IPS-20b (cell line): ENCODE results near the gene TRIM71.
"Not testable (repeated sequence)": the region's sequence is repeated elsewhere in the genome, so short reads cannot be mapped to it uniquely, and the experiment has no call there.

Experiments
- H3K27ac ChIP-seq: one replicate; pipeline ENCODE4 v1.5.1; 2013; ENCODE audit warnings: low read length
- H3K27me3 ChIP-seq: 2 replicates; pipeline ENCODE4 v1.6.1; 2013; ENCODE audit warnings: mild to moderate bottlenecking, low read length, inconsistent platforms; ENCODE audit not compliant: insufficient read depth
- H3K36me3 ChIP-seq: 2 replicates; pipeline ENCODE4 v1.6.1; 2013; ENCODE audit warnings: low read depth, mild to moderate bottlenecking, inconsistent platforms, low read length, moderate library complexity; ENCODE audit not compliant: insufficient read depth
- H3K4me1 ChIP-seq: 2 replicates; pipeline ENCODE4 v1.6.1; 2013; ENCODE audit warnings: mild to moderate bottlenecking, control low read depth, inconsistent platforms, low read length, moderate library complexity; ENCODE audit not compliant: insufficient read depth
- H3K4me3 ChIP-seq: 2 replicates; pipeline ENCODE4 v1.5.1; 2013; ENCODE audit warnings: mild to moderate bottlenecking, low read length, inconsistent platforms
- H3K9ac ChIP-seq: 2 replicates; pipeline ENCODE4 v1.6.1; 2013; ENCODE audit warnings: low read depth, mild to moderate bottlenecking, inconsistent platforms, low read length, moderate library complexity
- H3K9me3 ChIP-seq: 2 replicates; pipeline ENCODE4 v1.6.1; 2013; ENCODE audit warnings: mild to moderate bottlenecking, low read depth, low read length, inconsistent platforms; ENCODE audit not compliant: insufficient read depth

TRIM71 gene

GRCh38 chr3:32897981-32898623, 80.3 kb downstream of the TRIM71 start:
- Histone ChIP-seq H3K36me3 (peaks cover 61% of the 10 kb centered on the region), H3K4me3 (no peak overlapping the region), H3K27ac (no peak overlapping the region), H3K9ac (no peak overlapping the region), H3K4me1 (peaks cover 10% of the 10 kb centered on the region; the same call in 1 of the 2 replicates), H3K27me3 (no peaks in the 10 kb centered on the region), H3K9me3 (no peaks in the 10 kb centered on the region)

GRCh38 chr3:32899265-32899664, 81.5 kb downstream of the TRIM71 start:
- H3K27me3 ChIP-seq = no peaks in the 10 kb centered on the region
- H3K27ac ChIP-seq = no peak overlapping the region
- H3K4me3 ChIP-seq = no peak overlapping the region

GRCh38 chr3:32901005-32901932, 83.5 kb downstream of the TRIM71 start:
- Histone ChIP-seq H3K36me3 (peaks cover 29% of the 10 kb centered on the region), H3K27ac (no peak overlapping the region), H3K9me3 (no peaks in the 10 kb centered on the region), H3K4me1 (peaks cover 10% of the 10 kb centered on the region; the same call in 1 of the 2 replicates), H3K4me3 (no peak overlapping the region), H3K9ac (no peak overlapping the region), H3K27me3 (no peaks in the 10 kb centered on the region)

More at GRCh38 chr3:32899265-32899664, 81.5 kb downstream of the TRIM71 start:
- Histone ChIP-seq H3K36me3 (peaks cover 49% of the 10 kb centered on the region), H3K4me1 (peaks cover 10% of the 10 kb centered on the region; the same call in 1 of the 2 replicates), H3K9ac (no peak overlapping the region), H3K9me3 (no peaks in the 10 kb centered on the region)

- not testable (repeated sequence) for H3K27me3 ChIP-seq, H3K27ac ChIP-seq, H3K4me1 ChIP-seq, H3K9ac ChIP-seq, H3K9me3 ChIP-seq
- peak overlapping the region; percentile 39; the same call in 1 of the 2 replicates for H3K4me3 ChIP-seq
- peaks cover 14% of the 10 kb centered on the region for H3K36me3 ChIP-seq
Observed at GRCh38 chr3:32902887-32903371, 85.1 kb downstream of the TRIM71 start.

- H3K4me1 ChIP-seq = peaks cover 3% of the 10 kb centered on the region; the same call in 1 of the 2 replicates
- no peaks in the 10 kb centered on the region for H3K9me3 ChIP-seq
- H3K27ac ChIP-seq = no peak overlapping the region
- H3K9ac ChIP-seq = no peak overlapping the region
- H3K4me3 ChIP-seq = no peak overlapping the region
- H3K27me3 ChIP-seq = no peaks in the 10 kb centered on the region
- peaks cover 4% of the 10 kb centered on the region; the same call in 1 of the 2 replicates for H3K36me3 ChIP-seq
Observed at GRCh38 chr3:32903953-32904352, 86.2 kb downstream of the TRIM71 start.

- Histone ChIP-seq H3K4me3 (no peak overlapping the region), H3K36me3 (no peaks in the 10 kb centered on the region), H3K9ac (no peak overlapping the region), H3K27me3 (no peaks in the 10 kb centered on the region), H3K4me1 (no peaks in the 10 kb centered on the region), H3K9me3 (no peaks in the 10 kb centered on the region), H3K27ac (no peak overlapping the region)
Observed at GRCh38 chr3:32909999-32910398, 92.2 kb downstream of the TRIM71 start.

- no peaks in the 10 kb centered on the region for H3K27me3 ChIP-seq
- no peaks in the 10 kb centered on the region for H3K36me3 ChIP-seq
- no peak overlapping the region for H3K9ac ChIP-seq
- no peak overlapping the region for H3K27ac ChIP-seq
- H3K4me3 ChIP-seq = no peak overlapping the region
- no peaks in the 10 kb centered on the region for H3K4me1 ChIP-seq
- no peaks in the 10 kb centered on the region for H3K9me3 ChIP-seq
Observed at GRCh38 chr3:32910954-32911353, 93.2 kb downstream of the TRIM71 start.

- Histone ChIP-seq H3K4me3 (no peak overlapping the region), H3K27me3 (no peaks in the 10 kb centered on the region), H3K9ac (no peak overlapping the region), H3K36me3 (no peaks in the 10 kb centered on the region), H3K27ac (no peak overlapping the region), H3K9me3 (no peaks in the 10 kb centered on the region), H3K4me1 (no peaks in the 10 kb centered on the region)
Observed at GRCh38 chr3:32912046-32912445, 94.2 kb downstream of the TRIM71 start.

GRCh38 chr3:32913790-32914446, 96.1 kb downstream of the TRIM71 start:
- no peak overlapping the region for H3K4me3 ChIP-seq
- no peaks in the 10 kb centered on the region for H3K9me3 ChIP-seq
- H3K27ac ChIP-seq = no peak overlapping the region
- H3K36me3 ChIP-seq = no peaks in the 10 kb centered on the region
- H3K4me1 ChIP-seq = no peaks in the 10 kb centered on the region
- H3K9ac ChIP-seq = no peak overlapping the region
- no peaks in the 10 kb centered on the region for H3K27me3 ChIP-seq

GRCh38 chr3:32919920-32920319, 102.1 kb downstream of the TRIM71 start:
- H3K4me3 ChIP-seq = no peak overlapping the region
- no peaks in the 10 kb centered on the region for H3K9me3 ChIP-seq
- no peak overlapping the region for H3K27ac ChIP-seq

GRCh38 chr3:32922078-32922477, 104.3 kb downstream of the TRIM71 start:
- no peaks in the 10 kb centered on the region for H3K36me3 ChIP-seq
- H3K9me3 ChIP-seq = no peaks in the 10 kb centered on the region
- H3K9ac ChIP-seq = no peak overlapping the region
- no peaks in the 10 kb centered on the region for H3K4me1 ChIP-seq
- no peak overlapping the region for H3K27ac ChIP-seq
- H3K27me3 ChIP-seq = no peaks in the 10 kb centered on the region
- H3K4me3 ChIP-seq = no peak overlapping the region

More at GRCh38 chr3:32919920-32920319, 102.1 kb downstream of the TRIM71 start:
- Histone ChIP-seq H3K27me3 (no peaks in the 10 kb centered on the region), H3K4me1 (no peaks in the 10 kb centered on the region), H3K36me3 (no peaks in the 10 kb centered on the region), H3K9ac (no peak overlapping the region)
